DND-41 (cell line): ENCODE results near the gene TPO.

Source experiments
- CTCF ChIP-seq: IDR thresholded peaks from 2 replicates; pipeline ENCODE4 v1.5.1; 2012; ENCODE audit warnings: borderline replicate concordance, low read length, moderate library complexity, mild to moderate bottlenecking; ENCODE audit not compliant: poor library complexity, severe bottlenecking; ENCODE audit errors: extremely low read depth
- EZH2 ChIP-seq: IDR thresholded peaks from 3 replicates; pipeline ENCODE4 v1.6.1; 2012; ENCODE audit warnings: borderline replicate concordance, low read depth, mild to moderate bottlenecking, moderate library complexity, low read length, inconsistent platforms; ENCODE audit not compliant: severe bottlenecking

DNA sequence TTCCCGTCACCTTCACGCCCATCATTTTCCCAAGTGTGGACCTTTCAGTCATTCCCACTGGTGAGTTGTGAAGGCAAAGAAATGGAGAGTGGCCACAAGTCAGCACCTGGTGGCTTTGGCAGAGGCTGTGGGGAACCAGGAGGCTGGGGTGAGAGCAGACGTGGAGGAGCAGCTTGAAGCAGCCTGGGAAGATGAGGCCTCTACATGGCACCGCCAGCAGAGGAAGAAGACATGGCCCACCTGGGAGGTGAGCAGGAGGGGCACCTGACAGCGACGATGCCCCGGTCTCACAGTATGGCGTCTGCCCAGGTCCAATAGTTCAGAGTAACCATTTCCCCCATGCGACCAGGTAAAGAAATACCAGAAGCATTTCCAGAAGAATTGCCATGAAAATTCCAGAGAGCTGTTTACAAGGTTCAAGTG lies 69.0 kb downstream of the TPO start:
- TF ChIP-seq CTCF (no peak), EZH2 (no peak)
